ENCODE data around the gene CAPN8. TPM values are rescaled to one million over a fixed set of nuclear protein-coding genes. Genes with fewer than 3 reads are reported as not detected.

CAPN8 gene
- polyA plus RNA-seq (2012; ENCODE audit: missing spikeins): 0.66 TPM

DNA sequence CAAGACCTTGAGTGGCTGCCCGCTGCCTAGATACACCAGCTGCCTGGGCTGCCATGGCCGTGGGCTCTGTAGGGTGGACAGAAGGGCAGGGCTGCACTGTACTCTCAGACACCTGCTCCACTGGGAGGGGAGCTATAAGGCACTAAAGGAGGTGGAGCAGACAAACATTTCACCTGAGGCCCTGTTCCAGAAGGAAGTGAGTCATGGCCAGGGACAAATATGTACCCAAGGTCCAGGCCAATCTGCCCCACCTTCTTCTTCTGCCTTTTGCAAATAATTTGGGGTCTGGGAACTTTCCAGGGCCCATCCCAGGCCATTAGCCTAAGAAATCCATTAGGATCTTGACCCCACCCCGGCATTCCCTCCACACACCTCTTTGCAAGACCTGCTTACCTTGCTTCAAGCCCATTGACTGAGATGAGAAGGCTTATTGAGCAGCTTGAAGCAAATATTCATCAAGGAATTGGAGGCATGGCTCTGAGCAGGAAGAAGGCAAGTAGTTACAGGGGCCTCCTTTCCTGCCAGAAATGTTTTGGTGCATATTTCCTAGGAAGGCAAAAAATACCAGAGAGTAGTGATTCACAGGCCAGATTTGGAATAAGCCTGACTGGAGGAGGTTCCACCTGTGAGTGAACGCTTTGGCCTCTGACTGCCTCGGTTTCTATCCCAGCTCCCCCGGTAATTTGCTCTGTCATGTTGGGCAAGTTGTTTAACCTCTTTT lies at the start of gene CAPN8:
Gene CAPN8 (minus strand): TSS at position 110 of the 721 bp plus-strand sequence. CDS start 55 bp downstream, at position 55.
- FAIRE-seq (no peak), DNase-seq (ENCODE audit: insufficient read length) (no peak)
- TF ChIP-seq TAF1 (IDR thresholded peaks at IDR 0.05; ENCODE audit: borderline replicate concordance, low read depth, low read length): no peak
- TF ChIP-seq POLR2AphosphoS5 (IDR thresholded peaks at IDR 0.05; ENCODE audit: low read depth, low read length): no peak

DNA sequence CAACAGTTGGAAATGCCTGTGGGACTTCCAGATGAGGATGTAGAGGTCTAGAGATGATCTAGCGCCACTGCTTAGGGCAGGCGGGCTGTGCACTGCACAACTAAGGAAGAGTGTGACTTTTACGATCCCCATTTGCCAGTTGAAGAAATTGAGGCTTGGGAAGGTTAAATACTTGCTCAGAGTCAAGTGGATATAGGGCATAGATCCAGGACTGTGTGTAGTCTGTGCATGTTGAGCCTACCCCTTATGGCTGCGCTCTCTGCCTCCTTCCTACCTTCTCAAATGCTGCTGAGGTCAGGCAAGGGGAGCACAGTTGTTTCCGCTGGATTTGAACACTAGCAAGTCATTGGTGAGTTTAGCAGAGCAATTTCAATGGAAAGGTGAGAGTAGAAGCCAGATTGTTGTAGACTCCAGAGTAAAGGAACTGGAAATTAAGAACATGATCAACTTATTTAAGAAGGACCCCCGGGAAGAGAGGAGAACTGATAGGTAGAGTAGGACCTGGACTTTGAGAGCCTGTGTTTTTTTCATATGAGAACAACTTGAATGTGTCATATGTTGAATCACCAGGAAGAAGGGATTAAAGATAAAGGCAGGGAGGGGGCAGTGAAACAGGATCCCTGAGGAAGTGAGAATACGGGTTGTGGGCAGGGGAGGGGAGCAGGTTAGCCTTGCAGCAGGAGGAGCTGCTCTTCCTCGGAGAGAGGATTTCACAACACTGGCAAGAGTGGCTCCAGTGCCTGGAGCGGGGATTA lies 49.5 kb upstream of the CAPN8 start:
- DNase-seq (ENCODE audit: insufficient read length) (no peak), FAIRE-seq (peak; percentile 74)
- TF ChIP-seq POLR2AphosphoS5 (IDR thresholded peaks at IDR 0.05; ENCODE audit: low read depth, low read length) (no peak), TAF1 (IDR thresholded peaks at IDR 0.05; ENCODE audit: borderline replicate concordance, low read depth, low read length) (no peak), POLR2A (IDR thresholded peaks at IDR 0.05; ENCODE audit: low read depth, low read length) (no peak)

DNA sequence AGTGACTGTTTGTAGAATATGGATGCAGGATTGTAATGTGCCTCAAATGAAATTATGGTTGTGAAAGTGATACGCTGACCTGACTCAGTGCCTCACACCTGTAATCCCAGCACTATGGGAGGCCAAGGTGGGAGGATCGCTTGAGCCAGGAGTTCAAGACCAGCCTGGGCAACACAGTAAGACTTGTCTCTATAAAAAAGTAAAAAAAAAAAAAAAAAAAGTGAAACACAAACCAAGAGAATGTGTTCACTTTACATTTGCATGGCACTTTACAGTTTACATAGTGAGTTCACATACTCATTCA lies 48.9 kb upstream of the CAPN8 start:
- DNase-seq (ENCODE audit: insufficient read length) (no peak), FAIRE-seq (no peak)
- TF ChIP-seq POLR2A (IDR thresholded peaks at IDR 0.05; ENCODE audit: low read depth, low read length): no peak
- TF ChIP-seq TAF1 (IDR thresholded peaks at IDR 0.05; ENCODE audit: borderline replicate concordance, low read depth, low read length): no peak
- TF ChIP-seq POLR2AphosphoS5 (IDR thresholded peaks at IDR 0.05; ENCODE audit: low read depth, low read length): no peak

- no peak for DNase-seq (ENCODE audit: insufficient read length)
- TF ChIP-seq POLR2A (IDR thresholded peaks at IDR 0.05; ENCODE audit: low read depth, low read length) (no peak), POLR2AphosphoS5 (IDR thresholded peaks at IDR 0.05; ENCODE audit: low read depth, low read length) (no peak), TAF1 (IDR thresholded peaks at IDR 0.05; ENCODE audit: borderline replicate concordance, low read depth, low read length) (no peak)
- FAIRE-seq: no peak
Measured at GRCh38 chr1:223713546-223714420, 48.3 kb upstream of the CAPN8 start.

DNA sequence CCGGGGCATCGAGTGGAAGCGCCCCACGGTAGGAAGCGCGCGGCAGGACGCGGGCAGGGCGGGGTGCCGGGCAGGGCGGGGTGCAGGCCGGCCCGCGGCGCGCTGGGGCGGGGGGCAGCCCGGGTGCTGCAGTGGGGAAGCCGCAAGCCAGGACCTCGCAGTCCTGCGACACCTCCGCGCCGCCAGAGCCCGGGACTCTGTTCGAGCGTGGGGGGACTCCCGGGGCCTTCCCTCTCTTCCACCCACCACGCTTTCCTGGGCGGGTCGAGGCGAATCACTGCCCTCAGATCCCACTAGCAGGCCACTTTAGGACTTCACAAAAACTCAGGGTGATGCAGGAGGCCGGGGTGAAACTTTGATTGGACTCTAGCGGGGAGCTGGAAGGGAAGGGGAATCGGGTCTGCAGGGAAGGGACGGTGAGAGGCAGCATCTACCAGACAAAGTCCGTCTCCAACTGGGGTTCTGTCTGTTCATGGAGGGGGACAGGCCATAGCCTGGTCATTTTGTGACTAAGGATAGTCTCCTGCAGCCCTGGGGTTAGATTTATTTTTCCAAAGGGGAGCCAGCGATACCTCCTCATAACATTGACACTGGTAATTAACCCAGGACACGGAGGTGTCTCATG lies 47.5 kb upstream of the CAPN8 start:
- DNase-seq (ENCODE audit: insufficient read length) (peak; percentile 50), FAIRE-seq (no peak)
- TF ChIP-seq POLR2A (IDR thresholded peaks at IDR 0.05; ENCODE audit: low read depth, low read length) (no peak), POLR2AphosphoS5 (IDR thresholded peaks at IDR 0.05; ENCODE audit: low read depth, low read length) (no peak), TAF1 (IDR thresholded peaks at IDR 0.05; ENCODE audit: borderline replicate concordance, low read depth, low read length) (no peak)

DNA sequence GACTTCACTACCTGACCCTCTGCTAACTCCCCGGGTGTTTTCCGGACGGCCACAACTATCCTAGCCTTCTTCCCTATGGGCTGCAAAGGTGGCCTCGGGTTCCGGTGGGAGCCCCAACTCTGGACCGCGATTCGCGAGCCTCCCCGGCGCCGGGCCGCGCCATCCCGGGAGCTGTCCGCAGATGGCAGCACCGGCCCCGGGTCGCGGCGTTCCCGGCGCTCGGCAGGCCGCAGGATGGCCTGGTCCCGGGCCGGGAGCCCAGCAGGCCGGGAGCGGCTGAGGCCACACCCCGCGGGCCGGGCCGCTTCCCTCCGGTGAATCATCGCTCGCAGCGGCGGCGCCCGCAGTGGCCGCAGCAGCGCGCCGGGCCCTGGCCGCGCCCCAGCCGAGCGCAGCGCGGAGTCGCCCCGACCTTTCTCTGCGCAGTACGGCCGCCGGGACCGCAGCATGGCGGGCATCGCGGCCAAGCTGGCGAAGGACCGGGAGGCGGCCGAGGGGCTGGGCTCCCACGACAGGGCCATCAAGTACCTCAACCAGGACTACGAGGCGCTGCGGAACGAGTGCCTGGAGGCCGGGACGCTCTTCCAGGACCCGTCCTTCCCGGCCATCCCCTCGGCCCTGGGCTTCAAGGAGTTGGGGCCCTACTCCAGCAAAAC lies 46.8 kb upstream of the CAPN8 start, which contains the start of gene CAPN2:
Gene CAPN2 (plus strand): TSS at position 346 of the 656 bp plus-strand sequence. CDS start 102 bp downstream, at position 448.
- peak; percentile 65; the same call in 1 of the 2 replicates for TF ChIP-seq POLR2A (IDR thresholded peaks at IDR 0.05; ENCODE audit: low read depth, low read length)
- no peak for TF ChIP-seq TAF1 (IDR thresholded peaks at IDR 0.05; ENCODE audit: borderline replicate concordance, low read depth, low read length)
- FAIRE-seq (peak; percentile 82), DNase-seq (ENCODE audit: insufficient read length) (peak; percentile 71)

- no peak for FAIRE-seq
- no peak for DNase-seq (ENCODE audit: insufficient read length)
- TF ChIP-seq POLR2AphosphoS5 (IDR thresholded peaks at IDR 0.05; ENCODE audit: low read depth, low read length): no peak
- TF ChIP-seq TAF1 (IDR thresholded peaks at IDR 0.05; ENCODE audit: borderline replicate concordance, low read depth, low read length): no peak
- TF ChIP-seq POLR2A (IDR thresholded peaks at IDR 0.05; ENCODE audit: low read depth, low read length): no peak
Measured at GRCh38 chr1:223711747-223712193, 46.3 kb upstream of the CAPN8 start.

- no peak for FAIRE-seq
- DNase-seq (ENCODE audit: insufficient read length): no peak
- TF ChIP-seq POLR2A (IDR thresholded peaks at IDR 0.05; ENCODE audit: low read depth, low read length) (no peak), TAF1 (IDR thresholded peaks at IDR 0.05; ENCODE audit: borderline replicate concordance, low read depth, low read length) (no peak), POLR2AphosphoS5 (IDR thresholded peaks at IDR 0.05; ENCODE audit: low read depth, low read length) (no peak)
Measured at GRCh38 chr1:223711173-223711572, 45.7 kb upstream of the CAPN8 start.

- FAIRE-seq: no peak
- no peak for DNase-seq (ENCODE audit: insufficient read length)
- TF ChIP-seq POLR2A (IDR thresholded peaks at IDR 0.05; ENCODE audit: low read depth, low read length) (no peak), TAF1 (IDR thresholded peaks at IDR 0.05; ENCODE audit: borderline replicate concordance, low read depth, low read length) (no peak)
Measured at GRCh38 chr1:223710179-223711133, 45.0 kb upstream of the CAPN8 start.

DNA sequence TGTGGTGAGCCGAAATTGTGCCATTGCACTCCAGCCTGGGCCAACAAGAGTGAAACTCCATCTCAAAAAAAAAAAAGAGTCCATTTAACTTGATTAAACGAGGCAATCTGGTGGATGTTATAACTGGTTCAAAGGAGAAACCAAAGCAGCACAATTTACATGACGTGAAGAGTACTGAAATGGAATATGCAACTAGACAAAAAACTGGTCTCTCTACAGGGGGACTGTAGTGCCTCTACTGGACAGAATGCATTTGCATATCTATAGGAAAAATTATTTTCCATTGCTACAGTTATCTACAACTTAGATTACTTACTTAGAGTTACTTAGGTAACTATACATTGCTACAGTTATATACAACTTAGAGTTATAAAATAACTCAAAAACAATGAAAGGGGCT lies 44.1 kb upstream of the CAPN8 start:
- TF ChIP-seq POLR2AphosphoS5 (IDR thresholded peaks at IDR 0.05; ENCODE audit: low read depth, low read length): no peak
- no peak for TF ChIP-seq TAF1 (IDR thresholded peaks at IDR 0.05; ENCODE audit: borderline replicate concordance, low read depth, low read length)
- TF ChIP-seq POLR2A (IDR thresholded peaks at IDR 0.05; ENCODE audit: low read depth, low read length): no peak
- FAIRE-seq: no peak
- DNase-seq (ENCODE audit: insufficient read length): no peak
